Adrenal gland (tissue), 12 donors: ENCODE results near the gene TRIM62. TPM values are rescaled to one million over a fixed set of nuclear protein-coding genes. Genes with fewer than 3 reads are reported as not detected.

Experiments
- DNase-seq, 7 donors: peaks; one replicate each; pipeline ENCODE4 v3.0.0-alpha.2; 2019 to 2020
- H3K27ac ChIP-seq, 5 donors: fragments of 200-600 bp; sonication (generic) in 4 of 5; 1 replicate in 3 of 5; 2 replicates in 2 of 5; pipeline versions ENCODE4 v1.5.1 to v1.8.0; 2016 to 2020; ENCODE audit warnings: mild to moderate bottlenecking in 1 of 5
- H3K27me3 ChIP-seq: fragments of 200-600 bp; 2 replicates; pipeline ENCODE4 v1.8.0; 2021
- H3K36me3 ChIP-seq, 2 donors: fragments of 200-600 bp; replicated peaks in 1 of 2; 1 replicate in 1 of 2; 2 replicates in 1 of 2; pipeline versions ENCODE4 v1.5.1 to v1.8.0; 2018 to 2022
- H3K4me1 ChIP-seq, 2 donors: fragments of 200-600 bp; replicated peaks in 1 of 2; 1 replicate in 1 of 2; 2 replicates in 1 of 2; pipeline versions ENCODE4 v1.5.1 to v1.8.0; 2018 to 2021
- H3K4me3 ChIP-seq, 4 donors: fragments of 200-600 bp; sonication (generic) in 3 of 4; one replicate each; pipeline ENCODE4 v1.5.1; 2016 to 2018
- H3K9me3 ChIP-seq, 3 donors: fragments of 200-600 bp; sonication (generic) in 1 of 3; replicated peaks in 1 of 3; 1 replicate in 2 of 3; 2 replicates in 1 of 3; pipeline versions ENCODE4 v1.5.1 to v1.8.0; 2016 to 2021
- POLR2A ChIP-seq, 2 donors: fragments of 450-650 bp; IDR thresholded peaks; one replicate each; pipeline ENCODE4 v1.6.1; 2017; ENCODE audit warnings: antibody characterized with exemption in 2 of 2, mild to moderate bottlenecking in 2 of 2, moderate library complexity in 1 of 2
- WGBS, 4 donors: extraction: QIAGEN DNeasy Blood & Tissue Kit in 2 of 4; methylation state at CpG; one replicate each; pipeline versions ENCODE4 v1.1.5 to v1.1.7; 2013 to 2017; 5-methylcytosine and 5-hydroxymethylcytosine counted together
- intact Hi-C, 2 donors: fragments of 100-400 bp; cut with DNase I; formaldehyde crosslinking; loops; one replicate each; pipeline versions ENCODE4 v1.14.1 to v1.15.0; 2022 to 2023
- polyA plus RNA-seq, 3 donors: library from polyadenylated mRNA; stranded (reverse); fragments of 200-250 nt in 2 of 3; fragments of 350-450 nt in 1 of 3; fragmentation: Illumina TruSeq in 1 of 3; extraction: RNeasy Lipid Tissue Mini Kit (QIAGEN cat#74804) in 1 of 3; gene quantifications; one replicate each; pipeline ENCODE4 v1.2.3, GENCODE V29; 2013 to 2014
- total RNA-seq, 9 donors: library from RNA; depleted of rRNA in 4 of 9; stranded (reverse); fragments of >200 nt in 4 of 9; fragments of 120-200 nt in 1 of 9; fragmentation: NEBNext Ultra II Directional in 1 of 9; extraction: Animal tissue kit (Norgen Biotek cat#: 25700) in 1 of 9; gene quantifications; one replicate each; pipeline versions ENCODE4 v1.1.0 to v1.2.4, GENCODE V29; 2013 to 2023
- TF ChIP-seq, protein P1 (sequence below), 6 experiments: fragments of 450-650 bp in 4 of 6; fragments of 200-600 bp in 2 of 6; sonication (generic) in 1 of 6; IDR thresholded peaks; 1 replicate in 5 of 6; 2 replicates in 1 of 6; pipeline versions ENCODE4 v1.5.1 to v1.8.0; 2016 to 2021; ENCODE audit warnings: antibody characterized with exemption in 6 of 6, mild to moderate bottlenecking in 2 of 6, moderate library complexity in 1 of 6
- donor health status: healthy with polysubstance abuse.
- donor health status: Bipolar disorder and iron deficiency.
- donor health status: DM: yes; HTN: yes; CAD: no.
- donor health status: DM: no; HTN: no; CAD: no.
- donor health status: DM: no; HTN: no; CAD: no.
- donor health status: DM: yes; HTN: yes; CAD: no.

Gene TRIM62
- total and polyA plus RNA-seq, 12 donors: 3.7 to 19.5 (median 10.0) TPM

- peaks cover 6 to 14% of the 10 kb centered on the region in 2 donors for H3K4me1 ChIP-seq
- no peaks in the 10 kb centered on the region for H3K36me3 ChIP-seq
- H3K27ac ChIP-seq: no peak overlapping the region
- H3K4me3 ChIP-seq: no peak overlapping the region
- 95 to 100% (median 96%) methylated on average over 4 of the region's 4 CpGs for WGBS, 4 donors
- TF ChIP-seq POLR2A (IDR thresholded peaks at IDR 0.05): no peak
- TF ChIP-seq, protein P1, sequence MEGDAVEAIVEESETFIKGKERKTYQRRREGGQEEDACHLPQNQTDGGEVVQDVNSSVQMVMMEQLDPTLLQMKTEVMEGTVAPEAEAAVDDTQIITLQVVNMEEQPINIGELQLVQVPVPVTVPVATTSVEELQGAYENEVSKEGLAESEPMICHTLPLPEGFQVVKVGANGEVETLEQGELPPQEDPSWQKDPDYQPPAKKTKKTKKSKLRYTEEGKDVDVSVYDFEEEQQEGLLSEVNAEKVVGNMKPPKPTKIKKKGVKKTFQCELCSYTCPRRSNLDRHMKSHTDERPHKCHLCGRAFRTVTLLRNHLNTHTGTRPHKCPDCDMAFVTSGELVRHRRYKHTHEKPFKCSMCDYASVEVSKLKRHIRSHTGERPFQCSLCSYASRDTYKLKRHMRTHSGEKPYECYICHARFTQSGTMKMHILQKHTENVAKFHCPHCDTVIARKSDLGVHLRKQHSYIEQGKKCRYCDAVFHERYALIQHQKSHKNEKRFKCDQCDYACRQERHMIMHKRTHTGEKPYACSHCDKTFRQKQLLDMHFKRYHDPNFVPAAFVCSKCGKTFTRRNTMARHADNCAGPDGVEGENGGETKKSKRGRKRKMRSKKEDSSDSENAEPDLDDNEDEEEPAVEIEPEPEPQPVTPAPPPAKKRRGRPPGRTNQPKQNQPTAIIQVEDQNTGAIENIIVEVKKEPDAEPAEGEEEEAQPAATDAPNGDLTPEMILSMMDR (IDR thresholded peaks at IDR 0.05): no peak
- peak in 1 of 7 donors; percentile 28 for DNase-seq
- H3K27me3 ChIP-seq: no peaks in the 10 kb centered on the region
- no peaks in the 10 kb centered on the region for H3K9me3 ChIP-seq
- intact Hi-C loops: loop anchor here in 1 of 2 donors (10.0 kb wide), 1 partner anchor 517 kb away; no protein-coding TSS in a partner anchor
Measured at GRCh38 chr1:33097762-33098161, 84.1 kb downstream of the TRIM62 start.

DNA sequence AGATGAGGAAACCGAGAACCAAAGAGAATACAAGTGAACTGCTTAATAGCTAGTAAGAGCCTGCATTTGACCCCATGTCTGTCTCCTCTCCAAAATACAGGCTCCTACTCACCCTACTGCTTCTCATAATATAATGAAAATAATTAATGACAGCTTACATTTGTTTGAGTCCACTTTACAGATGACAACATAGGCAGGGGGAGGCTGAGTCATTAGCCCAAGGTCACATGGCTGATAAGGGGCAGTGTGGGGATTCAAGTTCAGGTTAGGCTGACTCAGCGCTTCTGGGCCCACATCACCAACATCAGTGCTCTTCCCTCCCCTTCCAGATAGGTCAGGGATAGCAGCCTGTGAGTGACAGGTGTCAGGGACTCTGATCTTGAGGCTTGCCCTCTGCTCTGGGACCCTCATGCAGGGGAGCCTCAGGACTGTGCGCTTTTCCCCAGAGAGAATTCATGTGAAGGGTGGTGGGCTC is 84.7 kb downstream of the TRIM62 start:
- peak in 6 of 7 donors; percentile 47 to 63 (median 55) for DNase-seq
- Histone ChIP-seq H3K4me3 (no peak overlapping the region), H3K27me3 (no peaks in the 10 kb centered on the region), H3K4me1 (peaks cover 6 to 14% of the 10 kb centered on the region in 2 donors), H3K9me3 (no peaks in the 10 kb centered on the region), H3K36me3 (no peaks in the 10 kb centered on the region), H3K27ac (peak overlapping the region in 1 of 5 donors; percentile 53)
- TF ChIP-seq POLR2A (IDR thresholded peaks at IDR 0.05): no peak
- TF ChIP-seq, protein P1 (IDR thresholded peaks at IDR 0.05): no peak
- intact Hi-C loops: loop anchor here in 1 of 2 donors (10.0 kb wide), 1 partner anchor 518 kb away; no protein-coding TSS in a partner anchor
- 80 to 96% (median 86%) methylated on average over 2 to 3 of the region's 3 CpGs for WGBS, 4 donors

- H3K4me3 ChIP-seq: no peak overlapping the region
- no peaks in the 10 kb centered on the region for H3K36me3 ChIP-seq
- no peaks in the 10 kb centered on the region for H3K9me3 ChIP-seq
- peak overlapping the region in 2 of 5 donors; percentile 17 to 53 for H3K27ac ChIP-seq
- intact Hi-C loops: loop anchor here in 1 of 2 donors (10.0 kb wide), 1 partner anchor 518 kb away; no protein-coding TSS in a partner anchor
- no peaks in the 10 kb centered on the region for H3K27me3 ChIP-seq
- peak in 6 of 7 donors; percentile 39 to 63 (median 50) for DNase-seq
- H3K4me1 ChIP-seq: peaks cover 6 to 14% of the 10 kb centered on the region in 2 donors
- WGBS, 4 donors: 20 to 62% (median 37%) methylated on average over 4 to 7 of the region's 7 CpGs
- TF ChIP-seq, protein P1 (IDR thresholded peaks at IDR 0.05): no peak
- TF ChIP-seq POLR2A (IDR thresholded peaks at IDR 0.05): no peak
Measured at GRCh38 chr1:33096363-33097005, 85.4 kb downstream of the TRIM62 start.

Other genes starting within 250 kb of the TRIM62 start
- 10 to 100 TPM in 8 of 9 donors, 1 to 10 TPM in 1; 5.7 to 36.5 (median 24.3) TPM for gene RNF19B, start 217.2 kb downstream of the TRIM62 start, total RNA-seq
- gene RNF19B, start 217.2 kb downstream of the TRIM62 start, polyA plus RNA-seq: 10 to 100 TPM in 1 of 3 donors, 1 to 10 TPM in 2; 4.7 to 10.5 (median 6.7) TPM
- 100 to 1,000 TPM; 105 to 193 (median 145) TPM for gene AK2, start 145.2 kb downstream of the TRIM62 start, total RNA-seq
- gene AK2, start 145.2 kb downstream of the TRIM62 start, polyA plus RNA-seq: 100 to 1,000 TPM in 1 of 3 donors, 10 to 100 TPM in 2; 55.3 to 245 (median 75.7) TPM
- gene AZIN2, start 100.9 kb downstream of the TRIM62 start, total RNA-seq: 10 to 100 TPM in 6 of 9 donors, 1 to 10 TPM in 3; 5.1 to 18.9 (median 10.8) TPM
- gene AZIN2, start 100.9 kb downstream of the TRIM62 start, polyA plus RNA-seq: 10 to 100 TPM in 1 of 3 donors, 1 to 10 TPM in 2; 2.3 to 14.7 (median 7.8) TPM
- 10 to 100 TPM; 13.4 to 36.7 (median 23.7) TPM for gene ZNF362, start 74.4 kb upstream of the TRIM62 start, total RNA-seq
- 10 to 100 TPM in 2 of 3 donors, 1 to 10 TPM in 1; 7.8 to 37.3 (median 23.9) TPM for gene ZNF362, start 74.4 kb upstream of the TRIM62 start, polyA plus RNA-seq
- under 1 TPM in 1 of 9 donors, not detected in 8; 0.49 TPM for gene A3GALT2, start 139.1 kb upstream of the TRIM62 start, total RNA-seq
- gene A3GALT2, start 139.1 kb upstream of the TRIM62 start, polyA plus RNA-seq: under 1 TPM in 1 of 3 donors, not detected in 2; 0.17 TPM
- 100 to 1,000 TPM in 8 of 9 donors, 10 to 100 TPM in 1; 24.9 to 164 (median 128) TPM for gene PHC2, start 249.1 kb upstream of the TRIM62 start, total RNA-seq
- 100 to 1,000 TPM in 1 of 3 donors, 10 to 100 TPM in 2; 61.5 to 104 (median 84.2) TPM for gene PHC2, start 249.1 kb upstream of the TRIM62 start, polyA plus RNA-seq